Activated naive CD4-positive, alpha-beta T cell treated with anti-CD3 and anti-CD28 coated beads, Interleukin-2, amount 50 U/mL, for 24 hours (primary cell): ENCODE data around the gene SRC.
A peak's percentile ranks its signal among the peaks of the same experiment; 100 is the strongest.

ENCODE experiments used
- H3K27ac Mint-ChIP-seq: one replicate; pipeline ENCODE4 v1.8.0; 2021; ENCODE audit warnings: mild to moderate bottlenecking, mixed read lengths
- H3K27me3 Mint-ChIP-seq: one replicate; pipeline ENCODE4 v1.8.0; 2021; ENCODE audit warnings: mixed read lengths
- H3K36me3 Mint-ChIP-seq: one replicate; pipeline ENCODE4 v1.8.0; 2021; ENCODE audit warnings: mixed read lengths
- H3K4me1 Mint-ChIP-seq: one replicate; pipeline ENCODE4 v1.8.0; 2021; ENCODE audit warnings: mixed read lengths
- H3K4me3 Mint-ChIP-seq: one replicate; pipeline ENCODE4 v1.8.0; 2021; ENCODE audit warnings: mild to moderate bottlenecking, mixed read lengths
- H3K9me3 Mint-ChIP-seq: one replicate; pipeline ENCODE4 v1.8.0; 2021; ENCODE audit warnings: mixed read lengths

Gene SRC

DNA sequence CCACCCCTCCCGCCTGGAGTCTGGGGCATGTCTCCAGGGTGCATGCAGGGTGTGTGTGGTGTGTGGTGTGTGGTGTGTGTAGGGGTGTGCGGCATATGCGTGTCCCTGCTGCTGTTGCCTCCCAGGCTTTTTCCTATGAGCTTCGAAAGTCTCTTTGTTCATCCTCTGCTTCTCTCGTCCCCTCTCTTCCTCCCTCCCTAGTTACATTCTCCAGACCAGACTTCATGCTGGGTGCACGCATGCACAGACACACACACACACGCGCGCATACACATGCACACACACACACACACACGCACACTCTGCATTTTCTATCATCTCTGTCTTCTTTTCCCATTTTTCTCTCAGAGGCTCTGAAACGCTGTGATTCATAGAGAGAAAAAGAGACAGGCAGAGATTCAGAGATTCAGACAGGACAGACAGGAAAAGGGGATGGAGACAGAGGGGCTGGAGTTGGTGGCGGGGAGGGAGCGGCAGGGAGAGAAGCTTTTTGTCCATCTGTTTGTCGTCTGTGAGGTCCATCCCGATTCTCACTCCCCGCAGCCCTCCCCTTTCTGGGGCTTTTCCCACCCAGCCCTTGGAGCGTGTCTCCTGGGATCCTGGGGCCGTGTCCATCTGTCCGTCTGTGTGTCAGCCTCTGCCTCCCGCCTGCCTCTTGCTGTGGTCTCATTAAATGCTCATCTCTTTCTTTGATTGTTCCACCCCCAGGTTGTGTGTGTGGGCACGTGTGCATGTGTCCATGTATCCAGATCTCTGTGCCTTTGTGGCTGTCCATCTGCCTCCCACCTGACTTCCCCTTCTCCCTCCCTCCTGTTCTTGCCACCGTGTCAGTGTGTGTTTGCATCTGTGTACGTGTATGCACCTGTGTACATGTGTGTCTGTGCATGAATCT, 62.6 kb downstream of the SRC start:
- peaks cover 16% of the 10 kb centered on the region for H3K4me1 Mint-ChIP-seq
- H3K9me3 Mint-ChIP-seq, result no peaks in the 10 kb centered on the region
- H3K27me3 Mint-ChIP-seq, result peaks cover 17% of the 10 kb centered on the region
- H3K27ac Mint-ChIP-seq, result no peak overlapping the region
- no peaks in the 10 kb centered on the region for H3K36me3 Mint-ChIP-seq
- no peak overlapping the region for H3K4me3 Mint-ChIP-seq

DNA sequence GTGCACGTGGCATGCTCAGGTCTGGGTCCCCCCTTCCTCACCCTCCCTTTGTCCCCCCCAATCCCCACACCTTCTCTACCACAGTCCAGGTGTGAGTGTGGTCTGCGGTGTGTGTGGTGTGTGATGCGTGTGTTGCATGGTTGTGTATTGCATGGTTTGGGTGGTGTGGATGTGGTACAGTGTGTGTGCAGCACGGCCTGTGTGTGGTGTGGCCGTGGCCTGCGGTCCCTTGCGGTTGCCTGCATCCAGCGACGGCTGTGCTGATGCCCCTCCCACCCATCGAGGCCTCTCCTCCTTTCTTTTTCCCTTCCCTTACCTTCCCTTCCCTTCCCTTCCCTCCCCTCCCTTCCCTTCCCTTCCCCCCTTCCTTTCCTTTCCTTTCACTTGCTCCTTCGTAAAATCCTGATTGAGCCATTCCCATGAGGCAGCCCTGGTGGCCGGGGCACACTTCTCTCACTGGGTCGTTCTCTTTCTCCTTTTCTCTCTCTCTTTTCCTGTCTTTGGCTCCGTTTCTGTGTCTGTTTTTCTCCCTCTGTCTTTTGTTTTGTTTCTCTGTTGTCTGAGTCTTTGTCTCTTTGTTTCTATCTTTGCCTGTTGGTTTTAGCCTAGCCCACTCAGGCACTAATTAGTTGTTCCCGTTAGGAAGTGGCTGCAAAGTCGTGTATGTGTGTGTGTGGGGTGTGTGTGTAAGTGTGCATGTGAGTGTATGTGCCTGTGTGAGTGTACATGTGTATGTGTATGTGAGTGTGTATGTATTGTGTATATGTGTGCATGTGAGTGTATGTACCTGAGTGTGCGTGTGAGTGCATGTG, 65.7 kb downstream of the SRC start:
- Mint-ChIP-seq H3K27me3 (peaks cover 15% of the 10 kb centered on the region), H3K4me1 (peaks cover 7% of the 10 kb centered on the region), H3K36me3 (no peaks in the 10 kb centered on the region), H3K4me3 (no peak overlapping the region), H3K27ac (no peak overlapping the region), H3K9me3 (no peaks in the 10 kb centered on the region)

DNA sequence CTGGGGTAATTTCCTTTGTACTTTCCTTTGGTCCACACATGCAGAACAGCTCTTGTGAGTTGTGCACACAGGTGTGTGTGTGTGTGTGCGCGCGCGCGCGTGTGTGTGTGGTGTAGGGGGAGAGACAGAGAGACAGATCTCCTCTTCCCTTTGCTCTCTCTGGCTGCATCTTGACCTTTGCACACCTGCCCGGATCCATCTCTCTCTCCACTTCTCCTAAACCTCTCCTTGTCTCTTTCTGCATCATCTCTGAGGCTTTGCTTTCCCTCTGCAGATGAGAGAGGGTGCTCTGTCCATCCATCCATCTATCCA, 67.0 kb downstream of the SRC start:
- no peaks in the 10 kb centered on the region for H3K4me1 Mint-ChIP-seq
- no peaks in the 10 kb centered on the region for H3K36me3 Mint-ChIP-seq
- peaks cover 8% of the 10 kb centered on the region for H3K27me3 Mint-ChIP-seq
- H3K27ac Mint-ChIP-seq, result no peak overlapping the region
- H3K4me3 Mint-ChIP-seq, result no peak overlapping the region
- no peaks in the 10 kb centered on the region for H3K9me3 Mint-ChIP-seq

DNA sequence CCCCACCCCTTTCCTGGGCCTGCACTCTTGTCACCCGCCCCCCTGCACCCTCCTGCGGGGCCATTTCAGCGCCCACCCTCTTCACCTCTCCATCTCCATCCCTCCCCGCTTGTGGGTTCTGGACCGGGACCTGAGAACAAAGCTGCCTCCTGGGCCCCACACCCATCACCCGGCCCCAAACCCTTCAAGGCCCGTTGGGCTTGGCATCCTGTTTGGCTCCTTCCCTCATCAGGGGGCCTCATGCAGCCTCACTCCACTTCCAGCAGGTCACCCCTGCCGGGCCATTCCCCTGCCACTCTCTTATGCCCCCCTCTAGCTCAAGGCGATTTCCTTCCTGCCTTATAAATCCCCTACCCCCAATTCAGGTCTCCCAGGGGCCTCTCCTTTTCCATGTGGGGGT, 67.4 kb downstream of the SRC start:
- no peak overlapping the region for H3K4me3 Mint-ChIP-seq
- no peaks in the 10 kb centered on the region for H3K36me3 Mint-ChIP-seq
- no peaks in the 10 kb centered on the region for H3K4me1 Mint-ChIP-seq
- H3K27ac Mint-ChIP-seq, result no peak overlapping the region
- no peaks in the 10 kb centered on the region for H3K9me3 Mint-ChIP-seq
- peaks cover 6% of the 10 kb centered on the region for H3K27me3 Mint-ChIP-seq

DNA sequence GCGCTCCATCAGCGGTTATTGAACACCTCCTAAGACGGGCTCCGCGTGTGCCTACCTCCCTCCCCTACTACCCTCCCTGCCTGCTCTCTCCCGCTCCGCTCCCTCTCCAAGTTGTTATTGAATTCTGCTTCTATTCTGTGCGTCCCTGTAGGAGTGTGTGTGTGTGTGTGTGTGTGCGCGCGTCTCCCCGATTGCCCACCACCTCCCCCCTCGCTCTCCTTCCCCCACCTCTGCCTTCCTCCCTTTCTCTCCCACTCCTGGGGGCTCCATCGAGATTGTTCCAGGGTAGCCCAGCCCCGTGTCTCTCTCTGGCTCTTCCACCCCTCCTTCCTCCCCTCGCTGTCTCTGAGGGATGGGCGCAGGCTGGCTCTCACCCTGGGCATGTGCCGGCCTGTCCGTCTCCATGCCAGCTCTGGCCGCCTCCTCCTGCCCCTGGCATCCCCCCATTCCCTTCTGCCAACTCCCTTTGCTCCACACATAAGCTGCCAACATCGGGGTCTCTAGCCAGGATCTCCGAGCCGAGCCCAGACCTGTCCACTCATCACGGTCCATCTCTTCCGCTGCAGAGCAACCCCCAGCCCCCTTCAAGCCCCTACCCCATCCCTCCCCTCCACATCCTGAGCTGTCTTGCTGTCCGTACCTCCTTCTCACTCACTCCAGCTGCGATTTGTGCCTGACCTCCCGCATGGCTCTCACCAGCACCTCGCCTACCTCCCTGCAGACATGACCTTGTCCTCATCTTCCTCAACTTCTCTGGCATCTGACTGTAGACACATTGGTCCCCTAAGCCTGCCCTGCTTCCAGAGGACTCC, 68.5 kb downstream of the SRC start:
- Mint-ChIP-seq H3K27me3 (no peaks in the 10 kb centered on the region), H3K4me3 (no peak overlapping the region), H3K36me3 (no peaks in the 10 kb centered on the region), H3K27ac (peak overlapping the region; percentile 48), H3K9me3 (no peaks in the 10 kb centered on the region), H3K4me1 (no peaks in the 10 kb centered on the region)

DNA sequence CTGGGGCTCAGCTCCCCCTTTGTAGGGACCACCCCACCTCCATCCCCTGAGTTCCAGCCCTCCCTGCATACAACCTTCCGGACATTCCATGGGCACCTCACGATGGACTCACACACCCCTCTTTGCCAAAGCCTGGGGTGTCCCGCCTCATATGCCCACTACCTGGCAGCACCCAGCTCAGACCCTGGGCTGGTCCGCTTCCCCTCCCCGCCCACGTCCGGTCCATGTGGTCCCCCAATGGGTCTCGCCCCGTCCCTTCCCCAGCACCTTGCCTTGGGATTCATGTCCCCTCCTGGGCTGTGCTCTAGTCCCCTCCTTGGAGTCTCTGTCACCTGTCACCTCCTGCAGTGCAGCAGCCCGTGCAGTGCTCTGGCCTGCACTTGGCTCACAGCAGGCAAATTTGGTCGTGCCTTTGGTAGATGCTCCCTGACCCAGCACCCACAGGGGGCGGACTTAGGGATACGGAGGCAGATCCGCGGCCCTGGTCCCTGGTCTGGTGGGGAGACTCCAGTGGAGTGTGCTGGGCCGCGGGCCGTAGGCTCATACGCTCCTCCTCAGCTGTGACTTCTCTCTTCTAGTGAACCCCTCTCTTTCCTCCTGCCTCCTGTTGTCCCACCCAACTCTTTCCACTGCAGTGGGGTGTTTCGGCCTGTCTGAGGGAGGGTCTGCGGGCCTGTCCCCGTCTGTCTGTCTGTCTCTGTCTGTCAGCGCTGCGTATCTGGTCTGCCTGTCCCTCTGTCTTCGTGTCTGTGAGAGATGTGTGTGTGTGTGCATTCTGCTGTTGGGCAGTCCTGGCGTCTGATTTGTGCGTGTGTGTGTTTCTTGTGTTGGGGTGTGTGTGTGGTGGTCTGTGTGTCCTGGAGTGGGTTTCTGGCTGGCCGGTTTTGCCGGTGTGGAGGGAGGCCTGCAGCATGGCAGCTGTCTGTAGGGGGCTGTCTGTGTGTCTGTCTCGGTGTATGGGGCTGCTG, 69.5 kb downstream of the SRC start:
- no peak overlapping the region for H3K27ac Mint-ChIP-seq
- no peak overlapping the region for H3K4me3 Mint-ChIP-seq
- no peaks in the 10 kb centered on the region for H3K27me3 Mint-ChIP-seq
- H3K36me3 Mint-ChIP-seq, result no peaks in the 10 kb centered on the region
- H3K4me1 Mint-ChIP-seq, result no peaks in the 10 kb centered on the region
- no peaks in the 10 kb centered on the region for H3K9me3 Mint-ChIP-seq

DNA sequence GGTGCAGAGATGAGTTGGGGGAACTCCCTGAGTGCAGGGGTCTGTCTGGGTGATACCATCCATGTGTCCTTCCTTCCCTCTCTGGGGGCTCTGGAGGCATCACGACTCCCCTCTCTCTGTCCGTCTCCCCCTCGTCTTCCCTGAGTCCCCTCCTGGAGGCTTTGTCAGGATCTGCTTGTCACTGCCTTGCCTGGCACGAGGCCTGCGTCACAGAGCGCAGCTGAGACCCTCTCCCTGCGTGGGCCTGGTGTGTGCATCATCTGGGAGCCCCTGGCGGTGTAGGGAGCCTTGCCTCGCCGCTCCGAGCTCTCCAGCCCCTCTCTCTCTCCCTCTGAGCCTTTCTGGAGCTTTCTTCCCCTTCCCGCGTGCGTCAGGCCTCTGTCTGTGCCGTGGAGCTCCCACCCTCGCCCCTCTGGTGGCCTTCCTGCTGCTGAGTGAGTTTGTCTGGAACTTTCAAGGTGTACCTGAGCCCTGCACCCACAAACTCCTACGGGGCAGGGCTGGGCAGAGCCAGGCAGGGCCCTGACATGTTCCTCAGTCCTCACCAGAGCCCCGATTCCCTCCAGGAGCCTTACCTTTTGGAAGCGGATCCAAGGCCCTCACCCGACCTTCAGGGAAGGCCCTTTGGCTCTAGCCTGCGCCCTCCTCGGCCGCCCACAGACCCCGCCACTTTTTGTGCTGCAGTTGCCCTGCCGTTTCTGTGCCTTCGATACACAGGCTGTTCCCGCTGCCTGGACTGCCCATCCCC, 70.3 kb downstream of the SRC start:
- Mint-ChIP-seq H3K9me3 (no peaks in the 10 kb centered on the region), H3K4me3 (no peak overlapping the region), H3K36me3 (no peaks in the 10 kb centered on the region), H3K27ac (no peak overlapping the region), H3K27me3 (no peaks in the 10 kb centered on the region), H3K4me1 (no peaks in the 10 kb centered on the region)

DNA sequence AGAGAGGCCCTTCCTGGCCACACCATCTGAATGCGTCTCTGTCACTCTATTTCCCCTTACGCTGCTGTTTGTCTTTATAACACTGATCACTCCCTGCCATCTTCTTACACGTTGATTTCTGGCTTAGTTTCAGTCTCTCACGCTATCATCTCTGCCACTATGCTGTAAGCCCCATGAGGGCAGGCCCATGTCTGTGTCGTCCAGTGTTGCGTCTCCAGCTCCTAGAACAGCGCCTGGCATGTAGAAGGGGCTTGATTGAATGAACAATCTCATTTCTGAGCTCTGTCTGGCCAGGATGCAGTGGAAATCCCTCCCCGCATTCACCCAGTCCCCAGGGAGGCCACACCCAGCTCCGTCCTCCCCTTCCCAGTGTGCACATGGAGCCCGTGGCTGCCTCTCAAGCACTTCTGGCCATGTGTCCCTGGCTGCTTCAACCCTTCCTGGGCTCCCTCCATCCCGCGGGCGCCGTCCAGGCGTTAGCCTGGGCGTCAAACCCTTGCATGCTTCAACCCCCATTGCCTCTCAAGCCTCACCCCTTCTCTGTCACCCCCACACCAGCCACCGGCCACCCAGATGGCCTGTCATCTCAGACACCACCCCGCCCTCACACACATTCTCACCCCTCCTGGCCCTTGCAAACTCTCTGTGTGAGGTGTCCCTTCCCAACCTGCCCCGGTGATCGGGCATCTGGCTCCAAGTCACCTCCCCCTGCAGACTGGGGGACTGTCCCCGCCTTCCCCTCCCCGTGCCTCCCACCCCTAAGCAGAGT, 71.1 kb downstream of the SRC start:
- no peak overlapping the region for H3K27ac Mint-ChIP-seq
- no peaks in the 10 kb centered on the region for H3K9me3 Mint-ChIP-seq
- H3K27me3 Mint-ChIP-seq, result no peaks in the 10 kb centered on the region
- H3K4me3 Mint-ChIP-seq, result no peak overlapping the region
- H3K36me3 Mint-ChIP-seq, result no peaks in the 10 kb centered on the region
- no peaks in the 10 kb centered on the region for H3K4me1 Mint-ChIP-seq

DNA sequence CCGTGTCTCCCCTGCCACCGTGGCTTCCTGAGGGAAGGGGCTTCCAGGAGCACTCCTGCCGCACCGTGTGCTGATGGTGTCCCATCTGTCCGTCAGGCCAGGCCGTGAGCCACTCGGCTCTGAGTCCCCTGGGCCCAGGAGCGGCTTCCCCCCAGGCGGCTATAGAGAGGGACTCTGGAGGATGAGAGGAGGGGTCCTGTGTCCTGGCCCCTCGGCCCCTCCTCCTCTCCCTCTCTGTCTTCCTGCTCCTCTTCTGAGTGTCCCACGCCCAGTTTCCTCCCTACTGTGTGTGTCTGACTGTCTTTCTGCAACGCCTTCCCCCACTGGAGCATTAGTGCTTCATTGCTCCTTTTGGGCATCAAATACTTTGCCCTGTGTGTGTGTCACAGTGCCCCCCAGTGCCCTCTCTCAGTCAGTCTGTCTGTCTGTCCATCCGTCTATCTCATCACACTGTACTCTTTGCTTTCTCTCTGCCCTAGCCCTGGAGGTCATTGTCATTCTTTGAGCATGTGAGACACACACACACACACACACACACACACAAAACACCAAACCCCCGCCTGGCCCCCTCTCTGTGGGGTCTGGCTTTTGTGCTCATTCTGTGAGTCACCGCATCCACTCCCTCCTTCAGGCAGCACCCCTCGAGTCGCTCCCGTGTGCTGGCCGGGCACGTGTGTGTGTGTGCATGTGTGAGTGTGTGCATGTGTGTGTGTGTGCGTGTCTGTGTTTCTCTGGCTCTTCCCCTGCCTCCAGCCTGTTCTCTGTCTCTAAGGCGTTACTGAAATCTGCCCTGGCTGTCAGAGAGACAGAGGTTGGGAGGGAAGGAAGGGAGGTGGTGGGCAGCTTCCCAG, 71.9 kb downstream of the SRC start:
- Mint-ChIP-seq H3K4me1 (no peaks in the 10 kb centered on the region), H3K27ac (no peak overlapping the region), H3K36me3 (no peaks in the 10 kb centered on the region), H3K9me3 (no peaks in the 10 kb centered on the region), H3K4me3 (no peak overlapping the region), H3K27me3 (peaks cover 2% of the 10 kb centered on the region)

DNA sequence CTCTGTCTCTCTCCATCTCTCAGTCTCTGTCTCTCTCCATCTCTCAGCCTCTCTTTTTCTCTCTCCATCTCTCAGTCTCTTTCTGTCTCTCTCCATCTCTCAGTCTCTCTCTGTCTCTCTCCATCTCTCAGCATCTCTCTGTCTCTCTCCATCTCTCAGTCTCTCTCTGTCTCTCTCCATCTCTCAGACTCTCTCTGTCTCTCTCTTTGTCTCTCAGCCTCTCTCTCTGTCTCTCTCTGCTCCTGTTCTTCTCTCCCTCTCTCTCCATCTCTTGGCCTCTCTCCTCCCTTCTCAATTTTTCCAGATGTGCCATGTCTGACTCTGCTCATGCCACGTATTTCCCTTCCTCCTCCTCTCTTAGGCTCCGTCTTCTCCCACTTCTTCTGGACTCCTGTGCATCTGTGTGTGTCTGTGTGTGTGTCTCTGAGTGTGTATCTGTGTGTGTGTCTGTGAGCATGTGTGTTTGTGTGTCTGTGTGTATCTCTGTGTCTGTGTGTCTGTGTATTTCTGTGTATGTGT, 72.7 kb downstream of the SRC start:
- Mint-ChIP-seq H3K4me3 (no peak overlapping the region), H3K27me3 (peaks cover 2% of the 10 kb centered on the region), H3K27ac (no peak overlapping the region), H3K9me3 (no peaks in the 10 kb centered on the region), H3K4me1 (no peaks in the 10 kb centered on the region), H3K36me3 (no peaks in the 10 kb centered on the region)

DNA sequence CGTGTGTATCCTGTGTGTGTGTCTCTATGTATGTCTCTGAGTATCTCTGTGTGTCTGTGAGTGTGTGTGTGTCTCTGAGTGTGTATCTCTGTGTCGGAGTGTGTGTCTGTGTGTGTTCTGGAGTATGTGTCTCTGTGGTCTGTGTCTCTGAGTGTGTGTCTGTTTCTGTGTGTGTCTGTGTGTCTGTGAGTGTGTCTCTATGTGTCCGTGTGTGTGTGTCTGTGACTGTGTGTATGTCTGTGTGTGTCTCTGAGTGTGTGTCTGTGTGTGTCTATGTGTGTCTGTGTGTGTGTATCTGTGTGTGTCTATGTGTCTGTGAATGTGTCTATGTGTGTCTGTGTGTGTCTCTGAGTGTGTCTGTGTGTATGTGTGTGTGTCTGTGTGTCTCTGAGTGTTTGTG, 73.4 kb downstream of the SRC start:
- Mint-ChIP-seq H3K36me3 (no peaks in the 10 kb centered on the region), H3K27ac (no peak overlapping the region)

DNA sequence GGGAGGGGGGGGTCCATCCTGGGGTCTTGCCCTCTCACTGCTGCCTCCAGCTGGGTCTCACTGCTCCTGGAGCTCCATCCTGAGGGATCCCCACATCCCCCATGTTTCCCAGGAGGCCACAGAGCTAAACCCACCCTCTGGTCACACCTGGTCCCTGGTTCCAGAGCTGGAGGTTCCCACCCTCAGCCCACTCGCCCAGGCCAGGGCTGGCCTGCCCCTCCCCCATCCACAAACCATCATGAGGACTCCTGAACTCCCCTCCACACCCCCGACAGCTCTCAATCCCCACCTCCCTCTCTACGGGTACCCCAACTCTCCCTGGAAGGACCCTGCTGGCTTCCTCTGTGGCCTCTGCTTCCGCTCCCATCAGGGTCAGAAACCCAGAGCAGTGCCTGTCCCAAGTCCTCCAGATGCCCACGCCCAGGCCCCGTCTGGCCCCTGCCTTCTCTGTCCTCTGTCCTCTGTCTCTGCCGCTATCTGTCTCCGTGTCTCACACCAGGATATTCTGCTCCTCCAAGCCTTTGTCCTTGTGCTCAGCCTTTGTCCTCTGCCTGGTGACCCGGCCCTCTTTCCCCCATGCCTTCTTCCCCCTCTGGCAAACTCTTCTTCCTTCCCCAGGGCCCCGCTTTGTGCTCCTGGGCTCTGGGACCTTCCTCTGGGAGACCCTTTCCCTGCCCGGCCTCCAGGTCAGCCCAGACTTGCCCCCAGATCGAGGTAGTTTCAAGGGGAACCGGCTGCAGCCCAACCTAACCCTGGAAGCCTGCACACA, 74.0 kb downstream of the SRC start:
- no peak overlapping the region for H3K27ac Mint-ChIP-seq
- H3K4me1 Mint-ChIP-seq, result no peaks in the 10 kb centered on the region
- peaks cover 5% of the 10 kb centered on the region for H3K27me3 Mint-ChIP-seq
- no peaks in the 10 kb centered on the region for H3K9me3 Mint-ChIP-seq
- no peaks in the 10 kb centered on the region for H3K36me3 Mint-ChIP-seq
- H3K4me3 Mint-ChIP-seq, result no peak overlapping the region

More for the DNA sequence above, 73.4 kb downstream of the SRC start:
- peaks cover 5% of the 10 kb centered on the region for H3K27me3 Mint-ChIP-seq
- no peaks in the 10 kb centered on the region for H3K9me3 Mint-ChIP-seq
- no peak overlapping the region for H3K4me3 Mint-ChIP-seq
- H3K4me1 Mint-ChIP-seq, result no peaks in the 10 kb centered on the region
